ENCODE results near the gene NPTX1.
A peak's percentile ranks its signal among the peaks of the same experiment; 100 is the strongest.

Gene NPTX1

GRCh38 chr17:80426671-80427326 is 49.6 kb downstream of the NPTX1 start:
- peak; percentile 79 to 82 for DNase-seq (ENCODE audit: low read depth in 2 of 2)

DNA sequence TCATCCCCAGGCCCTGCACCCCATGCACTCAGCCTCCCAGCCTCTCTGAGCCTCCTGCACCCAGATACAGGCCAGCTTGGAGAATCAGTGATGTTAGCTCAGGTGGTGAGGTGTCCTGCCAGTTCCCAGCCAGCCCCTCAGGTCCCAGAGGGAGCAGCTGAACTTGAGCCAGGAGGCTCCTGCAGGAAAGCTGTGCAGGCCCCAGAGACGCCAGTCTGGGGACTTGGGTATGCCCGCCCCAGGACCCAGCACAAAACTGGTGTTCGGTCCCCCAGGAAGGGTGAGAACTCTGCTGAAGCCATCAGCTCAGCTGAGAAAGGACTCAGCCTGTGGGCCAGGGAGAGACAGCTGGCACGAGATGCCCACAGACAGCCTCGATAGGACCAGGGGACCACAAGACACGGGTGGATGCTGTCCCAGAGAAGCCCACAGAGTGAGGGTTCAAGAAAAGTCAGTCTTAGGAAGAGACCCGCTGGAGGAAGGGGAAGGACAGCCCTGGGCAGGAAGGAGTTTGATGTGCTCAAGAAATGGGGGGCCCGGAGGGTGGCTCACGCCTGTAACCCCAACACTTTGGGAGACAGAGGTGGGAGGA is 50.5 kb downstream of the NPTX1 start:
- no peak for DNase-seq (ENCODE audit: low read depth in 2 of 2)

DNA sequence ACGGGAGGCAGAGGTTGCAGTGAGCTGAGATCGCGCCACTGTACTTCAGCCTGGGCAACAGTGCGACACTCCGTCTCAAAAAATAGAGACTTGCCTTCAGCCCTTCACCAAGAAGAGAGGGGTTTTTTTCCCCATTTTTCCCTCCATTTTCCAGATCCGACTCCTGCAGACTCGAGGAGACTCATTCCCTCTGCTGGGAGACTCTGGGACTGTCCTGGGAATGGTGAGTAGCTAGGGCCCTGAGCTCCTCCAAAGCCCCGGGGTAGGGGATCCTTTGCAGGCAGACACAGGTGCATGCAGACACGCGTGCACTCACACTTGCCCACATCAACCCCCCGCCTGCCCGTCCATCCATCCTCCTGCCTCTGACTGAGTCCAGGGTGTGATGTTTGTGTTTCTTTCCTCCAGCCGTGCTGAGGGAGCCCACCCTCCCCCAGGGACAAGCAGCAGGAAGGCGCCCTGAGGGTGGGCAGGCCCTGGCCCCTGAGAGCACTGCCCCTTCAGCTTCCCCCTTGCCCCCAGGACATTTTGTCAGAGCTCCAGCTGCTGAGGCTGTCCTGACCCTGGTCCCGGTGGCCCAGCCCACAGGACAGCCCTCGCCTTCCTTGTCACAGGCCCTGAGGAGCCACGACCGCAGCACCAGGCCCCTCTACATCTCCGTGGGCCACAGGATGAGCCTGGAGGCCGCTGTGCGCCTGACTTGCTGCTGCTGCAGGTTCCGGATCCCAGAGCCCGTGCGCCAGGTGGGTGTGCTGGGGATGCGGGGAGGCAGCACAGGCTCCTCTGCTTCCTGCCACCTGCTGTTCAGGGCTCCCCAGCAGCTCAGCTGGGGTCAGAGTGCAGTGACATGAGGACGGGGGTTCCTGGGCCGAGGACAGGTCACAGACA is 51.3 kb downstream of the NPTX1 start:
- no peak for DNase-seq (ENCODE audit: low read depth in 2 of 2)

DNA sequence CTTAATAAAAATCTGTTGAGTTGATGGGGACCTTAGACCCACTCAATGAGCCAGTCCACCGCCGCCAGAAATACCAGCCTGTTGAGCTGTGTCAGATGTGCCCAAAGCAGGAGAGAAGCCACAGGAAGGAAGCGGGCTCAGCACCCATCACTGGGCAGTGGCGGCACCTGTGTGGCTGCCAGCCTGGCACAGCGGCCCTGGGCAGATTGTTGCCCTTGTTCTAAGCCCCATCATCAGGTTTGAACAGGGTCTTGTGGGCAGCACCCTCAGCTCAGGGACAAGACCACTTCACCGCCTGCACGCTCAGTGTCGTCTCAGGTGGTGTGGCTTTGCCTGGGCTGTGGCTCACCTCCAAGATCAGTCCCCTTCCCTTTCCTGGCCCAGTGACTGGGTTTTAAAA is 52.1 kb downstream of the NPTX1 start:
- DNase-seq (ENCODE audit: low read depth in 2 of 2): no peak

DNA sequence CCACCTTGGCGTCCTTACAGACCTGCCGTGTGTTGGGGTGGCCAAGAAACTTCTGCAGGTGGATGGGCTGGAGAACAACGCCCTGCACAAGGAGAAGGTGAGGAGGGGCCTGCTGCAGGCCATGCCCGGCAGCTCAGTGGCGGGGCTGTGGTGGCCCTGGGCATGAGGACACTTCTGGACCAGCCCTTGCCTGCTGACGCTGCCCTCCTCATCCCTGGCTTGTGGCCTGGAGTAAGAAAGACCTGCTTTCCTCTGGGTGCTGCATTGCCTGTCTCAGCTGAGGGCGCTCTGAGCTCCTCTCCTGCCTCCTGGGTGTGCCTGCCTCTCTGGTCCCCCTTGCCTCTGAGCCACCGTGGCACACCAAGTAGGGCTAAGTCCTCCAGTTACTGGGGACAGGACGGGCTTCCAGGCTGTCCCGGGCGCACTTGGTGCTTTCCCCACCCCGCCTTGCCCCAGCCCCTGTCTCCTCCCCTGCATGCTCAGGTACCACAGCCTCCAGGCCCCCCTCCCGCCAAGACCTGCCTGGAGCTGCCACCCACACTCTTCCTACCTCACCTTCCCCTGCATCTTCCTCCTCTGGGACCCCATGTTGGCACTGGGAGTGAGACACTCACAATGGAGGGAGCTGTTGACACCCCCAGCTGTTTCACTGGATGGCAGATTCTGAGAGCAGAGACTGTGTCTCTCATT is 52.7 kb downstream of the NPTX1 start:
- DNase-seq (ENCODE audit: low read depth in 2 of 2): no peak

- DNase-seq (ENCODE audit: low read depth in 2 of 2): no peak
These were observed 53.4 kb downstream of the NPTX1 start for GRCh38 chr17:80422981-80423380.

DNA sequence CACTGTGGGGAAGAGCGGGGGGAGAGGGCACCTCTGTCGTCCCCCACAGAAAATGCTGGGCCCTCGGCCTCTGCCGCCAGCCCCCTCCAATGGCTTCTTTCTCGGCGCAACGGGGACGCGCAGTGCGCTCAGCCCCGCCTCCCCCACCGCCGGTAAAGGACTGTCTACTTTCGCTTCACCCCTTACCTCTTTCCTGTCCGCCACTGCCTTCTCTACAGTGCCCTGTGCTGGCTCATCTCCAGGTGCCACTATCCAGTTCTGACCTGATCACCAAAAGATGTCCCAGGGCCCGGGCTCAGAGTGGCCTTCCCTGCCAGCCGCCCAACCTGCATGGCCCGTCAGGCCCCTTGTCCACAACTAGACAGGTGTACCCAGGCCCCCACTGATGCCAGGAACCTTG is 54.1 kb downstream of the NPTX1 start:
- no peak for DNase-seq (ENCODE audit: low read depth in 2 of 2)

DNA sequence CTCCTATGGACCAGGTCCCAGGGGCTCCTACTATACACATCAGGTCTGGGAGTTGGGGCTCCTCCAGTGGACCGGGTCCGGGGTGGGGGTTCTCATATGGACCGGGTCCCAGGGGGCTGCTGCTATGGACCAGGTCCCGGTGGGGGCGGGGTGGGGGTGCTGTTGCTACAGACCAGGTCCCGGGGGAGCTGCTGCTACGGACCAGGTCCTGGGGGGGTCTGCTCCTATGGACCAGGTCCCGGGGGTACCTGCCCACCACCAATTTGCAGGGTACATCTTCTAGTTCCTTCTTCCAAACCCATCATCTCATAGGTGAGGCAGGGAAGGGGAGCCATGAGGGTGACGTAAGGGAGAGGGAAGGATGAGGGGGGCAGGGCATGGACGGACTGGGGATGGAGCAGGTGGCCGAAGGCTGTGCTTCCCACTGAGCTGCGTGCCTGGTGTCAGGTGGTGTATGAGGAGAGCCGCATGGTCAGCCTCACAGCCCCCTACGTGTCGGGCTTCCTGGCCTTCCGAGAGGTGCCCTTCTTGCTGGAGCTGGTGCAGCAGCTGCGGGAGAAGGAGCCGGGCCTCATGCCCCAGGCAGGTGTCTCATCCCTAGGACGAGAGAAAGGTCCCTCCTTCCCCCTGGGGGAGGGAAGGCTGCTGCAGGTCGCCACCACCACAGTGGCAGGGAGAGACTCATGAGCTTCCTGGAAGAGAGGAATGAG is 54.9 kb downstream of the NPTX1 start:
- no peak for DNase-seq (ENCODE audit: low read depth in 2 of 2)

GRCh38 chr17:80419255-80419654 is 57.2 kb downstream of the NPTX1 start:
- DNase-seq (ENCODE audit: low read depth in 2 of 2): no peak

DNA sequence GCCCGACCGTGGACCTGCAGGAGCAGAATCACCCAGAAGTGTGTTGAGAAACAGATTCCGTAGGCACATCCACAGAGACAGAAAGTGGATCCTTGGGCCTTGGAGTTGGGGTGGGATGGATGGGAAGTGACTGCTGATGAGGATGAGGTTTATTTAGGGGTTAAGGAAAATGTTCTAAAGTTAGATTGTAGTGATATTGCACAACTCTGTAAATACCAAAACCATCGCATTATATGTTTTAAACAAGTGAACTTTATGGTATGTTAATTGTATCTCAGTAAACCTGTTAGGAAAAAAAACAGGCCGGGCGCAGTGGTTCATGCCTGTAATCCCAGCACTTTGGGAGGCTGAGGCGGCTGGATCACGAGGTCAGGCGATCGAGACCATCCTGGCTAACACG is 57.8 kb downstream of the NPTX1 start:
- no peak for DNase-seq (ENCODE audit: low read depth in 2 of 2)

Measured in stimulated activated CD4-positive, alpha-beta T cell treated with anti-CD3 and anti-CD28 coated beads, Interleukin-12 subunit alpha, Interleukin-12 subunit beta, amount 100 ng/mL, for 24 hours (primary cell).